ENCODE measurements around the gene IL3.
"Not testable (repeated sequence)": the region's sequence is repeated elsewhere in the genome, so short reads cannot be mapped to it uniquely, and the experiment has no call there.

Gene IL3

DNA sequence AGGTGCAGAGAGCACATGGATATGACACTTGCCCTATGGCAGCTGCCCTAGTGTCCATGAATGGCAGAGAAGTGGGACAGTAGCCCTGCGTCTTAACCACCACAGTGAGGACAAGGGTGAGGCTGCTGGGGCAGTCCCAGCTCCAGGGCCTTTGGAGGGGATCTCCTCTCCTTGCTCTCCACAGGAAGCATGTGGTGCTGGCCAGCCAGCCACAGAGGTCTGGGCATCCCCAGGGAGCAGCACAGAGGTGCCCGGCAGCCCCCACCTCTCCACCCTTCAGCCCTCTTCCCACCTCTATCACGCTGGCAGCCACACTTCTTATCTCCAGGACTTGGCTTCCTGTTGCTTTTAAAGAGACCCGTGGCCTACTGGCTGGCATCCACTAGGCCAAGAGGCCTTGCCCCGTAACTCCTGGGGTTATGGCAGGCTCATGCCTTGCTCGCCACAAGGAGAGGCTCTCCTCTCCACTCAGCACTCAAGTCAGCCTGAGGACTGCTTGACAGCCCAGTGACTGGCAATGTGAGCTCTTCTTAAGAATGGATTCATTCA, 35.0 kb downstream of the IL3 start:
- peak; percentile 43 for DNase-seq

- peak; percentile 26 for DNase-seq
These were observed 36.4 kb downstream of the IL3 start for GRCh38 chr5:132096904-132097303.

DNA sequence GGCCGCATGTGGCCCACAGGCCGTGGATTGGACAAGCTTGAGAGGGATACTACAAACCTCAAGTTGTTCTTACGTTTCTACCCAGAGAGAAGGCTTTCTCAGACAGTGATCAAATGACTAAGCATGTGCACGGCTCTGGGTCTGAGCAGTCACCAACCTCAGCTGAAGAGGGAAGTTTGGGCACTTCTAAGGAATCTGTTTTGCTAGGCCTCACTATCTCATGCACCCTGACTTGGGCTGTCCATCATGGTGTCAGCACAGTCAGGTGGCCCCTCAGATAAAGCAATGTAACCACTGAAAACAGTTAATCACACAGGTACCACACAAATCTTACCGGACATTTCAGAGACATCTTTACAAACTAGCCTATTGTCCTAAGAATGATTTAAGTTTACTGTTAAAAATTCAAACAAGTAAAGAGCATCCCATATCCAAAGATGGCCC, 37.7 kb downstream of the IL3 start:
- DNase-seq: peak; percentile 68

DNA sequence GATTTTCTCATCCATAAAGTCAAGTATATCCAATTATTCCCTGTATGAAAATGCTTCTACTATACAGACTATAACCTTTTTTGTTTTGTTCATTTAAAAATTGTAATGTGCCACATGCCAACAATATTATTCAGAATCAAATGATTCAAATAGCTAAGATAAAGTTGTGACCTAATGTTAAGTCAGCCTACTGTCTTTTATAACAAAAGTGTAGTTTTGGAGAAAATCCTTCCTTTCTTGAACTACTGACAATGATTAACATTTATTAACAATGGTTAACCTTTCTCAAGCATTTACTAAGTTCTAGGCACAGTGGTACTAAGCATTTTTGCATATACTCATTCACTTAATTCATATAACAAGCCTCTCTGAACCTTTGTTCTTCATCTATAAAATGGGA, 38.2 kb downstream of the IL3 start:
- no peak for DNase-seq

DNA sequence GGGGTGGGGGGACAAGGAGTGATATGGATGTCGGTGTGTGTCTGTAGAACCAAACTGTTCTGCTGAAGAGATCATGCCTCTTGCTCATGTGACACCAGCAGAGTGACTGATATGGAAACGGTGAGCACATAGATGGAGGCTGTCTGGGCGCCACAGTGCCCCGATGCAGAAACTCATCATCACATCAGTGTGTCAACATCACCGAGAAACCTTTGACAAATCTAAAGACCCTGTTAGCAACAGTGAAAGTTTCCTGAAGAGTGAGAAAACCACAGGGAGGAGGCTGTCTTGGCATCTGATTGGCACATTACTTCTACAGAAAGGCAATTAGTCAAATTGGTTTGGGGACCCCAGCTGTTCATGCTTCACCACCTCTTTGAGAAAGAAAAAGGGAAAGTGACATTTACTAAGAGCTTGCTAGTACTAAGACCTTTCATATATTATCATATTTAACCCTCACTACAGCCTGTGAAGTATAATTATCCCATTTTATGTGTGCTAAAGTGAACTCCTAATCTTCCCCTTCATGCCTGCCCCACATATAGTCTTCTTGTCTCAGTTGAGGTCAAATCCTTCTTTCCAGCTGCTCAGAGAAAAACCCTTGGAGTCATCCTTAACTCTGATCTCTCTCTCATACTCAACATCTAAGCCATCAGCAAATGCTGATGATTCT, 38.8 kb downstream of the IL3 start:
- DNase-seq: peak; percentile 78

GRCh38 chr5:132099905-132100304, 39.5 kb downstream of the IL3 start:
- DNase-seq: peak; percentile 58

GRCh38 chr5:132100672-132101261, 40.3 kb downstream of the IL3 start:
- peak; percentile 72 for DNase-seq

- no peak for DNase-seq
These were observed 41.0 kb downstream of the IL3 start for GRCh38 chr5:132101385-132101880.

DNA sequence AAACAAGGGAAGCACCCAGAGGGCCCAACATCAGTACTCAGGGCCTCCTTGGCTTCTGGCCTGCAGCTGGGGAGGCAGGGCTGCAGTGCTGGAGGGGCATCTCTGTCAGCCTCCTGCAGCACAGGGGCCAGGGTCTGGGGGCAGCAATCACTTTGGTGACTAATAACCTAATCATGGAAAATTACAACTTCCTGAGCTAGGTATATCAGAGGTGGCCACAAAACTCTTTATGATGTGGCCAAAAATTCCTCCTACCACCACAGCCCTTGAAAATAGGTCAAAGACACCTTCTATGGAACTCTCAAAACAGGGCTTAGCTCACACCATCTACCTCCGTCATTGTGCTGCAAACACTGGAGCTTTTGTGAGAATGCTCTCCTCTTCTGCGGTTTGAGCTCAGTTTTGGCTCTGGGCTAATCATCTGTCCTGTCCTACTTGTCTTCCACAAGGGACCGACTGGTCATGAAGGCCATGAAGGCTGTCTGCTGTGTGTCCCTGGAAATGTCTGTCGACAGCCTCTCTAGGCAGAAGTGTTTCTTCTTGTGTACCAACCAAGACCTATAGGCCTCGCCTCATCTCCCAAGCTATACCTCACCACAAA, 41.7 kb downstream of the IL3 start:
- DNase-seq: peak; percentile 72

- DNase-seq: no peak
These were observed 42.5 kb downstream of the IL3 start for GRCh38 chr5:132102944-132103331.

DNA sequence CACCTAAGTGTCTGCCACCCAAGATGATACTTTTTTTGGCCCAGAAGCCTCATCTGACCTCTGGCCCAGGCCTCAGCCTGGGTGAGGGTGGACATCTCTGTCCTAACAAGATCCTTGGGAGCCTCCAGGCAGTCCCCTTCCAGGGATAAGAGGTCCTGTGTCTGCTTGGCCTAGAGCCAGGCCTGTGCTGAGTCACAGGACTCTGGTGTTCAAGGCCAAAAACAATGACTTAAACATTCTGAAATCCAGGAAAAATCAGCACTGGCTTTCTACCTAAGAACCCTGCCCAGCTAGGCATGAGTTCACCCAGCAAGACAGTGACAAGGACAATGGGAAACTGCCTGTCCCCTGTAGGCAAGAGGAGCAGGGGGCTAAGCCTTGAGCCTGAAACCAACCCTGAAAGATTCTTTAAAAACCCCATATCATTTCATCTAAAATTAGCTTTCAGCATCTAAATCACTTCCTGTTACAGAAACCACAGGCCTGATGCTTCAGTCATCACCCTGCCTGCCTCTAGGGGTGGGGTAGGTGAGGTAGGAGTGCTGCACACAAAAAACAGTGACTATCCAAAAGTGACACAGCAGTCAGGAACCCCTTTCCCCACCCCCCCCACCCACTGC, 43.0 kb downstream of the IL3 start:
- DNase-seq: peak; percentile 76

- DNase-seq: no peak
These were observed 43.5 kb downstream of the IL3 start for GRCh38 chr5:132103969-132104391.

GRCh38 chr5:132104556-132104955, 44.1 kb downstream of the IL3 start:
- no peak for DNase-seq

- no peak for DNase-seq
These were observed 45.2 kb downstream of the IL3 start for GRCh38 chr5:132105688-132106087.

- not testable (repeated sequence) for DNase-seq
These were observed 48.0 kb downstream of the IL3 start for GRCh38 chr5:132108495-132108894.

- DNase-seq: not testable (repeated sequence)
These were observed 48.5 kb downstream of the IL3 start for GRCh38 chr5:132108957-132109356.

- no peak for DNase-seq
These were observed 49.1 kb downstream of the IL3 start for GRCh38 chr5:132109494-132110053.

DNA sequence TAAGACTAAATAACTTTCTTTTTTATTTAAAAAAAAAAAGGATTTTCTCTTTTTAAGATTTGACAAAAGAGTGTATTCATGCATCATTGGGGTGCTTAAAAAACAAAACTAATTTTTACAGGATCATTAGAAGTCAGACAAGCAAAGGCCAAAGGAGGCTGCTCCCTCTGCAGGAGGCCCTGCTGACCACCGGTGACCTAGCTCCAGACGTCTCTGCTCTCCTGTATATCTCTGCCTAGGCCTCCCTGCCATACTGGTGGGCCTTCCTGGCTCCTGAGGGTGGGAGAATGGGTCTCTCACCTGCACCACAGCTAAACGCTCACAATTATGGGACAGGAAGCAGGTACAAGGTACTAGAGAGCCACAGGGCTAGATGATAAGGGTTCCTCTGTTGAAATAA, 49.7 kb downstream of the IL3 start:
- no peak for DNase-seq

- DNase-seq: peak; percentile 57
These were observed 50.5 kb downstream of the IL3 start for GRCh38 chr5:132110930-132111329.

DNA sequence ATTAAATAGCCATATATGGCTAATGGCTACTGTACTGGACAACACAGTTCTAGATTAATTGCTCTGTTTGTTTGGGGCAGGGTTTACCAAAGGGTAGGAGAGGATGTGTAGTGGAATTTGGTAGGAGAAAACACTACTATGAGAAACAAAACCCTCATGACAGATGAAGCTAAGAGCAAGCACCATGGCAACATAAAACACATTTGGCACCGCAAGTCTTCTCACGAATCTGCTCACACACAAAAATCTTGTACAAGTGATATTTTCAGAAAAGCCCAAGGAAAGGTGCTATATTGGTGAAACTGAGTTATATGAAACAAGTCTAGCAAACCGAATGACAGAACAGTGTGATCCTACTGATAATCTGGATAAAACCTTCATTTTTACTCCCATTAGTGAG, 51.7 kb downstream of the IL3 start:
- no peak for DNase-seq

Measured in stimulated activated CD8-positive, alpha-beta memory T cell treated with anti-CD3 and anti-CD28 coated beads, Interleukin-4, amount 100 ng/mL, for 48 hours (primary cell).